Breast epithelium (tissue), 3 donors: Measurements from ENCODE around the gene GSTM1.
"Not testable (repeated sequence)": the region's sequence is repeated elsewhere in the genome, so short reads cannot be mapped to it uniquely, and the experiment has no call there.

ENCODE experiments used
- CTCF ChIP-seq, 3 donors: fragments of 450-650 bp; IDR thresholded peaks; one replicate each; pipeline ENCODE4 v1.5.1; 2016 to 2017; ENCODE audit warnings: antibody characterized with exemption in 3 of 3, mild to moderate bottlenecking in 3 of 3, moderate library complexity in 3 of 3
- POLR2AphosphoS5 ChIP-seq, 3 donors: sonication (generic); formaldehyde crosslinking; IDR thresholded peaks; one replicate each; pipeline ENCODE4 v1.6.1; 2017; ENCODE audit warnings: antibody characterized with exemption in 3 of 3

DNA sequence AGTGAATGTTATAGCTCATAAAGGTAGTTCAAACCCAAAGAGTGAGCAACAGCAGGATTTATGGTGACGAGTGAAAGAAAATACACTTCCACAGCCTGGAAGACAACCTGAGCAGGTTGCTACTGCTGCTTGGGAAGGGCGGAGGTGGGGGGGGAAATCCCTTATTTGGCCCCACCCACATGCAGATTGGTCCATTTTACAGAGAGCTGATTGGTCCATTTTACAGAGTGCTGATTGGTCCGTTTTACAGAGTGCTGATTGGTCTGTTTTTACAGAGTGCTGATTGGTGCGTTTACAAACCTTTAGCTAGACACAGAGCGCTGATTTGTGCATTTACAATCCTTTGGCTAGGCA is 17.7 kb upstream of the GSTM1 start:
- not testable (repeated sequence) for TF ChIP-seq CTCF, POLR2AphosphoS5 (IDR thresholded peaks at IDR 0.05)
